Measurements from ENCODE around the gene LYZL4. TPM values are rescaled to one million over a fixed set of nuclear protein-coding genes. Genes with fewer than 3 reads are reported as not detected.
A peak's percentile ranks its signal among the peaks of the same experiment; 100 is the strongest.

The LYZL4 gene
- not detected in 2 replicates for total RNA-seq (2014; rRNA removed; shearing (Covaris generic))

DNA sequence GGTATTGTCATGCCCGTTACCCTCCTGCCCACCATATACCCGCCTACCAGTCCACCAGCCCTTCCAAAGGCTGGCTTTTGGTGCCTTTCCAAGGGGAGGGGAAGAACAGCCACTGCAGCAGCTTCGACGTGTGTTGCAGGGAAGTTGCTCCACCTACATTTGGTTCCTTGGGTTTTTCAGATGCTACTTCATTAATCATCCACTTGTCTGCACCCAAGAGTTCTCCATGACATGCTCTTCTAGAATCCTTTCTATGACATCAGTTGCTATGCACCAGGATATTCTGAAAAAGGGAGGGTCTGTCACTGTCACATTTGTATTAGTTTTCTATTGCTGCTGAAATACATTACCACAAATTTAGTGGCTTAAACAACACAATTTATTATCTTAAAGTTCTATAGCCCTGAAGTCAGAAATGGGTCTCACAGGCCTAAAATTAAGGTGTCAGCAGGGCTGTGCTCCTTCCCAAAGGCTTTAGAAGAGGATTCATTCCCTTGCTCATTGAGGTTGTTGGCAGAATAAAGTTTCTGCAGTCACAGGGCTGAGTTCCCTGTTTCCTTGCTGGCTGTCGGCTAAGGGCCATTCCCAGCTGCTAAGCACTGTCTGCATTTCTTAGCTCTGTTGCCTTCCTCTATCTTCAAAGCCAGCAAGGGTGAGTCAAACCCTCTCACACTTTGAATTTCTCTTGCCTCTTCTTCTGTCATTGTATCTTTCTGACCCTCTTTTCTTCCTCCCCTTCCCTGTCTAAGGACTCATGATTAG, at the start of gene LYZL4:
Gene LYZL4 (minus strand): TSS at position 241 of the 762 bp plus-strand sequence. CDS start 3,359 bp downstream, outside the sequence.
- in situ Hi-C loops (cut with HindIII; ENCODE audit: low sequenced_read_pairs) = no loop called here

DNA sequence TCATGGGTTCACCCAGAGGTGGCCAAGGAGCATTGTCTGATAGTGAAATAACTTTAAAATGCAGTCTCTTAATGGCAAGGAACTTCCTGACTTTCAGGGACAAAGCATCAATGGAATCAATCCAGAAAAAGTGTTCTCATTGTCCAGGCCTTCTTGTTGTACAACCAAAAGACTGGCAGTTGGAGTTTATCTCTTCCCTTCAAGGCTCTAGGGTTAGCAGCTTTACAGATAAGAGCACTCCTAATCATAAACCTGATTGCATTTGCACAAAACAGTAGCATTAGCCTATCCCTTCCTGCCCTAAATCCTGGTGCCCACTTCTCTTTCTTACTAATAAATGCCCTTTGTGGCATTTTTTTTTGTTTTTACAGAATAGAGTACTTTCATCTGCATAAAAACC, 48.7 kb upstream of the LYZL4 start:
- DNase-seq (ENCODE audit: low spot score) = no peak
- in situ Hi-C loops (cut with HindIII; ENCODE audit: low sequenced_read_pairs) = no loop called here

More for the DNA sequence above, at the start of gene LYZL4:
- no peak for DNase-seq (ENCODE audit: low spot score)

DNA sequence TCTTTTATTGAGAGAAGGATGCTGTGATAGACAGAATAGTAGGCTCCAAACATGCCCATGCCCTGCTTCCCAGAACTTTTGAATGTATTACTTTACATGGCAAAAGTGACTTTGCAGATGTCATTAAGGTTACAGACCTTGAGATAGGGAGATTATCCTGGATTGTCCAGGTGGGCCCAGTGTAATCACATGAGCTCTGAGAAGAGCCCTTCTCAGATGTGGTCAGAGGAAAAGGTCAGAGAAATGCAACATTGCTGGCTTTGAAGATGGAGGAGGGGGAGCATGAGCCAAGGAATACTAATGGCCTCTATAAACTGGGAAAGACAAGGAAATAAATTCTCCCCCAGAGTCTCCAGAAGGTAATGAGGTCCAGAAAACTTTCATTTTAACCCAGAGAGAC, 45.8 kb upstream of the LYZL4 start:
- in situ Hi-C loops (cut with HindIII; ENCODE audit: low sequenced_read_pairs) = no loop called here
- DNase-seq (ENCODE audit: low spot score) = no peak

GRCh38 chr3:42451546-42452230, 41.3 kb upstream of the LYZL4 start:
- peak; percentile 51 for DNase-seq (ENCODE audit: low spot score)
- in situ Hi-C loops (cut with HindIII; ENCODE audit: low sequenced_read_pairs) = no loop called here

- in situ Hi-C loops (cut with HindIII; ENCODE audit: low sequenced_read_pairs) = no loop called here
- no peak for DNase-seq (ENCODE audit: low spot score)
These were observed 40.7 kb upstream of the LYZL4 start for GRCh38 chr3:42451116-42451515.

DNA sequence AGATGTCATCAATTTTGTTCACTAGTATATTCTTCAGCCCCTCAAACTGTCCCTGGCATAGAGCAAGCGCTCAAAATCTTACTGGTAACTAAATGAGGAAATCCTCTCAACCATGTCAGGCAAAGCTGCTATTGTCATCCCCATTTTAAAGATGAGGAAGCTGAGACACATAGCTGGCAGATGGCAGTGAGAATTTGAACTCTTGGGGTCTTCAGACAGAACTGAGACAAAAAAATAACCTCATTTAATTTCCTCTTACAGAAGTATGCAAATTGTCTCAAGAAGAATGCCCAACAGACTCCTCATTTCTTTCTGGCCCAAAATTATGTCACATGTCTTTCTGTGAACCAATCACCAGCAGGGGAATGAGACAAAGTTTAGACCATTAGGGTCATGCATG, 40.2 kb upstream of the LYZL4 start:
- in situ Hi-C loops (cut with HindIII; ENCODE audit: low sequenced_read_pairs) = no loop called here
- DNase-seq (ENCODE audit: low spot score) = no peak

GRCh38 chr3:42447481-42447880, 37.1 kb upstream of the LYZL4 start:
- no peak for DNase-seq (ENCODE audit: low spot score)
- in situ Hi-C loops (cut with HindIII; ENCODE audit: low sequenced_read_pairs) = no loop called here

- in situ Hi-C loops (cut with HindIII; ENCODE audit: low sequenced_read_pairs) = no loop called here
- no peak for DNase-seq (ENCODE audit: low spot score)
These were observed 36.0 kb upstream of the LYZL4 start for GRCh38 chr3:42446111-42447050.

- in situ Hi-C loops (cut with HindIII; ENCODE audit: low sequenced_read_pairs) = no loop called here
These were observed 33.5 kb upstream of the LYZL4 start for GRCh38 chr3:42443819-42444436.

GRCh38 chr3:42443292-42443691, 32.9 kb upstream of the LYZL4 start:
- in situ Hi-C loops (cut with HindIII; ENCODE audit: low sequenced_read_pairs) = no loop called here

More at GRCh38 chr3:42443819-42444436, 33.5 kb upstream of the LYZL4 start:
- DNase-seq (ENCODE audit: low spot score) = peak; percentile 85

DNA sequence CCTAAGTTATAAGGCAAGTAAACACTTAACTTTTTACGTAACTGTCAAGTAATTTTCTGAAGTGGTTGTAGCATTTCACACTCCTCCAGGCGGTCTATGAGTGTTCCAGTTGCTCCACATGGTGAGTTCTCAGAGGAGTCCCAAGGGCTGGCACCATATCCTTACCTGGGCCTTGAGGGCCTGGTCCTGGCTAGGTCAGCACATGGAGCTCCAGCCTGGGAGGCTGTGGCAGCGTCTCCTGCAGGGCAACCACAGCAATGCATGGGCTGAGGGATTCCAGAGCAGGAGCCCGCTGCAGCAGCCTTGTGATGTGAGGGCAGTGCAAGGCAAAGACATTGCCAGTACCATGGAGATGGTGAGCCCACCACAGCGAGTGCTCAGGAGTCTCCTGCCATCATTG, 32.2 kb upstream of the LYZL4 start:
- DNase-seq (ENCODE audit: low spot score) = no peak
- in situ Hi-C loops (cut with HindIII; ENCODE audit: low sequenced_read_pairs) = no loop called here

More at GRCh38 chr3:42443292-42443691, 32.9 kb upstream of the LYZL4 start:
- no peak for DNase-seq (ENCODE audit: low spot score)

- DNase-seq (ENCODE audit: low spot score) = no peak
- in situ Hi-C loops (cut with HindIII; ENCODE audit: low sequenced_read_pairs) = no loop called here
These were observed 31.4 kb upstream of the LYZL4 start for GRCh38 chr3:42441791-42442190.

- in situ Hi-C loops (cut with HindIII; ENCODE audit: low sequenced_read_pairs) = no loop called here
- no peak for DNase-seq (ENCODE audit: low spot score)
These were observed 30.5 kb upstream of the LYZL4 start for GRCh38 chr3:42440924-42441323.

- no peak for DNase-seq (ENCODE audit: low spot score)
- in situ Hi-C loops (cut with HindIII; ENCODE audit: low sequenced_read_pairs) = no loop called here
These were observed 29.1 kb upstream of the LYZL4 start for GRCh38 chr3:42439261-42440115.

- in situ Hi-C loops (cut with HindIII; ENCODE audit: low sequenced_read_pairs) = no loop called here
- DNase-seq (ENCODE audit: low spot score) = no peak
These were observed 28.3 kb upstream of the LYZL4 start for GRCh38 chr3:42438758-42439157.

DNA sequence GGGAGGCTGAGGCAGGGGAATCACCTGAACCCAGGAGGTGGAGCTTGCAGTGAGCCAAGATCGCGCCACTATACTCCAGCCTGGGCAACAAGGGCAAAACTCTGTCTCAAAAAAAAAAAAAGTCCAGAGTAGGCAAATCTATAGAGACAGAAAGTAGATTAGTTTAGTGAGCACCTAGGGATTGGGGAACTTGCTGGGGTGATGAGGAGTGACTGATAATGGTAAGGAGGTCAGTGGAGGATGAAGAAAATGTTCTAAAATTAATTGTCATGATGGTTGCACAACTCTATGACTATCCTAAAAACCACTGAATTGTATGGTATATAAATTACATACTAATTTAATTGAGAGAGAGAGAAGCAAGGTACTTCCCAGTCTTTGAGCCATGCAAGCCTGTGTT, 27.8 kb upstream of the LYZL4 start:
- in situ Hi-C loops (cut with HindIII; ENCODE audit: low sequenced_read_pairs) = no loop called here

GRCh38 chr3:42434777-42435380, 24.5 kb upstream of the LYZL4 start:
- no peak for DNase-seq (ENCODE audit: low spot score)
- in situ Hi-C loops (cut with HindIII; ENCODE audit: low sequenced_read_pairs) = no loop called here

More for the DNA sequence above, 27.8 kb upstream of the LYZL4 start:
- DNase-seq (ENCODE audit: low spot score) = no peak

DNA sequence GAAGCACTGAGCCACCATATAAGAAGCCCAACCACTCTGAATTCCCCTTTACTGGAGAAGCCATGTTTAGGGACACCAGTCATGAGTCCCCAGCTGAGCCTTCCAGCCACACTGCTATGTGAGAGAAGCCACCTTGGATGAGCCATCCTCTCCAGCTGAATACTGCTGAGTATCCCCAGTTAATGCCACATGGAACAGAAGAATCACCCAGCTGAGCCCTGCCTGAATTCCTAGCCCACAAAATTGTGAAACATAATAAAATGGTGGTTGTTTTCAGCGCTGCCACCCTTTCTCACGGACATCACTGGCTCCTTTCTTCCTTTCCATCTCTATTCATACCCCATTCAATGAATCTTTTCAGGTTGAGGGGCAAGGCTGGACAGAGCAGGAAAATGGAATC, 22.1 kb upstream of the LYZL4 start:
- no peak for DNase-seq (ENCODE audit: low spot score)
- in situ Hi-C loops (cut with HindIII; ENCODE audit: low sequenced_read_pairs) = no loop called here

All from G401 (cell line).